BLaER1 treated with 17β-estradiol and CSF1 and Interleukin-3, amounts not matched to agents 10 nM and 100 nM (cell line): ENCODE results near the gene MCM6.
"Not testable (repeated sequence)": the region's sequence is repeated elsewhere in the genome, so short reads cannot be mapped to it uniquely, and the experiment has no call there.

Experiments used
- H3K27ac ChIP-seq, 11 experiments: shearing (Covaris generic); formaldehyde crosslinking; 2 replicates each; pipeline ENCODE4 v1.8.1; 2022
- H3K27me3 ChIP-seq, 11 experiments: shearing (Covaris generic); formaldehyde crosslinking; 2 replicates each; pipeline ENCODE4 v1.8.1; 2022
- H3K36me3 ChIP-seq, 11 experiments: shearing (Covaris generic); formaldehyde crosslinking; 2 replicates each; pipeline ENCODE4 v1.8.1; 2022
- H3K4me1 ChIP-seq, 10 experiments: shearing (Covaris generic); formaldehyde crosslinking; 2 replicates each; pipeline ENCODE4 v1.8.1; 2022
- H3K4me2 ChIP-seq, 11 experiments: shearing (Covaris generic); formaldehyde crosslinking; 2 replicates each; pipeline ENCODE4 v1.8.1; 2022
- H3K4me3 ChIP-seq, 10 experiments: shearing (Covaris generic); formaldehyde crosslinking; 2 replicates each; pipeline ENCODE4 v1.8.1; 2022
- H3K9ac ChIP-seq, 11 experiments: shearing (Covaris generic); formaldehyde crosslinking; 2 replicates each; pipeline ENCODE4 v1.8.1; 2022
- H3K9me3 ChIP-seq, 11 experiments: shearing (Covaris generic); formaldehyde crosslinking; replicated peaks in 1 of 11; 2 replicates each; pipeline ENCODE4 v1.8.1; 2022
- H4K20me1 ChIP-seq, 11 experiments: shearing (Covaris generic); formaldehyde crosslinking; 2 replicates each; pipeline ENCODE4 v1.8.1; 2022
- Cebpa-rat ChIP-seq, 11 experiments: shearing (Covaris generic); IDR thresholded peaks; 2 replicates each; pipeline ENCODE4 v1.8.1; 2022

Gene MCM6

DNA sequence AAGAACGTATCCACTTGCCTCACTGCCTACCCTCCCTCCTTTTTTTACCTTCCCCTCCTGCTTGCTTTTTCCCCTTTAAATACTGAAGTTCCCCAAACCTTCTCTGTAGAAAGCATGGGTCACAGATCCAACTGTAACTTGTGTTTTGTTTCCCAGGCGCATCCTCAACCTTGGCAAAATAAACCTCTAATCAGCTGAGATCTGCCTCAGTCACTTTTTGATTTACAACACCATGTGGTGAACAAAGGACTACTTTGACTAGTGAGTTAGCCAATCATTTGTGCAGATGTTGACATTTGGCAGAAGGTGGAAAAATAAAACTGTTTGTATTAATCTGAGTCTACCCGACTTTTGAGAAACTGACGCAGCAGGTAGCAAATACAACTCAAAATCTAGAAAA, 23.3 kb upstream of the MCM6 start:
- no peak overlapping the region for H3K9ac ChIP-seq
- no peak overlapping the region for H3K4me2 ChIP-seq
- no peaks in the 10 kb centered on the region for H3K9me3 ChIP-seq
- no peak overlapping the region for H3K27ac ChIP-seq
- H3K4me1 ChIP-seq: peaks cover 0 to 3% (median 0%) of the 10 kb centered on the region in 10 experiments; a peak in 1 of 20 replicates
- H4K20me1 ChIP-seq: no peaks in the 10 kb centered on the region
- H3K36me3 ChIP-seq: peaks cover 3 to 48% (median 29%) of the 10 kb centered on the region in 11 experiments; a peak in 20 of 22 replicates
- no peaks in the 10 kb centered on the region for H3K27me3 ChIP-seq
- H3K4me3 ChIP-seq: no peak overlapping the region
- TF ChIP-seq Cebpa-rat (IDR thresholded peaks at IDR 0.05): no peak

DNA sequence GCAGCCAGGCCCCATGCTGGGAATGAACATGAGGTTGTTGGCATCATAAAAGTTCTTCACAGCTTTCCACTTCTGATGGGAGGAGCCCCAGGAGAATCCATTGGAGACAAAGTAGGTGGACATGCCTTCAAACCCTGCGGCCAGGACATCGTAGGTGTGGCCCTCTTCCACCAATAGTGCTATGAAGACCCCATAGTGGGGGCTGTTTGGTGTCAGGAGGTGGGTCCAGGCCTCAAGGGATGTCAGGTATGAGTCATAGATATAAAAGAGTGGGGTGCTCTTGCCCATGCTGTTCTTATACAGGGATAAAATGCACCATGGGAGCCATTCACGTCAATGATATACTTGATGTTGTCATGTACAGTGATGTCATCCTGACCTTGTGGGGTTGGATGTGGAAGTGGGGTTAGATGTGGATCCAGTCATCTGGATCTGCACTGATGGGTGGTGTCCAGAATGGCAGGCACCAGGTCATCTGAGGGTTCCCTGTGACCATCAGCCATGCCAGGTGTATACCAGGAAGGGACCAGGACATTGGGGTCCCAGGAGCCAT, 22.1 kb upstream of the MCM6 start:
- peaks cover 0 to 35% (median 17%) of the 10 kb centered on the region in 11 experiments; a peak in 18 of 22 replicates for H3K36me3 ChIP-seq
- H3K9ac ChIP-seq: no peak overlapping the region
- no peak for TF ChIP-seq Cebpa-rat (IDR thresholded peaks at IDR 0.05)

DNA sequence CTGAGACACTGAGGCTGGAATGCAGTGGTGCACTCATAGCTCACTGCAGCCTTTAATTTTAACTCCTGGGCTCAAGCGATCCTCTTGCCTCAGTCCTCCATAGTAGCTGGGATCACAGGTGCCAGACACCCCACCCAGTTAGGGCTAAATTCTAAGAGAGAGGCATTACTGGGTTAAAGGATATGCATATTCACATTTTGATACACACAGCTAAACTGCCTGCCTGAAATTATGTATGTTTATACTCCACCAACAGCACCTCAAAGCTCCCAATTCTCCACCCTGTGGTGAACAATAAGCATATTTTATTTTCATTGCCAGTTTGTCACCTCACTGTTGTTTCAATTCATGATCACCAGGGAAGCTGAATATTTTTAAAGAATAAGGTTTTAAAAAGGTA, 18.7 kb upstream of the MCM6 start:
- Histone ChIP-seq H3K9ac (no peak overlapping the region), H3K4me3 (no peak overlapping the region), H3K9me3 (peaks cover 0 to 4% (median 0%) of the 10 kb centered on the region in 11 experiments; a peak in 1 of 22 replicates), H3K4me1 (peaks cover 0 to 25% (median 7%) of the 10 kb centered on the region in 10 experiments; a peak in 9 of 20 replicates), H3K36me3 (peaks cover 0 to 16% (median 0%) of the 10 kb centered on the region in 11 experiments; a peak in 11 of 22 replicates), H3K27ac (no peak overlapping the region), H4K20me1 (no peaks in the 10 kb centered on the region), H3K4me2 (no peak overlapping the region), H3K27me3 (no peaks in the 10 kb centered on the region)
- TF ChIP-seq Cebpa-rat (IDR thresholded peaks at IDR 0.05): no peak

More for the DNA sequence above, 22.1 kb upstream of the MCM6 start:
- Histone ChIP-seq H3K4me1 (0 out of 20 replicates have a peak, but pooled peaks cover 0 to 5% (median 0%) of the 10 kb centered on the region in 10 experiments), H3K27ac (no peak overlapping the region), H3K27me3 (no peaks in the 10 kb centered on the region), H3K9me3 (no peaks in the 10 kb centered on the region), H3K4me2 (no peak overlapping the region), H4K20me1 (no peaks in the 10 kb centered on the region), H3K4me3 (no peak overlapping the region)

DNA sequence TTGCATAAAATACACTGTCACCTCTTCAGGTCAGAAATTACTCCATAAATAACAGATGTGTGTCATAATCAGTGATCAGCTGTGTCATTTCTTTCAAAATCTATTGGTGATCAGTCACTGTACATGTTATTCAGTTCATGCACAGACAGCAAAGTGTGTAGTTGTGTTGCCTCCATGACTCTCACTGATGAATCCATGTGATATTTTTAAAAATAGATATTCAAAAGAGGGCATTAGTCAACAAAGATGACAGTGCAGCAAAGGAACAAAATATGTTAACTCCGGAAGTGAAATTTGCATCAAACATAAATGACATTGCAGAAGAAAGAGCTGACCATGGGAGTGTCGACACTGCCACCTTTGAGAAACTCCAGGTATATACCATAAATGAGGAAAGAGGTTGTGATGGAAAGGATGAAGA, 17.1 kb upstream of the MCM6 start:
- H3K27me3 ChIP-seq: no peaks in the 10 kb centered on the region
- H3K9me3 ChIP-seq: peaks cover 7 to 18% (median 12%) of the 10 kb centered on the region in 11 experiments
- H3K4me2 ChIP-seq: peak overlapping the region in 1 of 11 experiments; percentile 7; a peak in 2 of 22 replicates
- H3K4me1 ChIP-seq: peaks cover 6 to 33% (median 12%) of the 10 kb centered on the region in 10 experiments; a peak in 17 of 20 replicates
- no peak for TF ChIP-seq Cebpa-rat (IDR thresholded peaks at IDR 0.05)
- no peak overlapping the region for H3K4me3 ChIP-seq
- peaks cover 0 to 7% (median 0%) of the 10 kb centered on the region in 11 experiments; a peak in 11 of 22 replicates for H3K36me3 ChIP-seq
- H3K27ac ChIP-seq: no peak overlapping the region
- H3K9ac ChIP-seq: no peak overlapping the region
- no peaks in the 10 kb centered on the region for H4K20me1 ChIP-seq

DNA sequence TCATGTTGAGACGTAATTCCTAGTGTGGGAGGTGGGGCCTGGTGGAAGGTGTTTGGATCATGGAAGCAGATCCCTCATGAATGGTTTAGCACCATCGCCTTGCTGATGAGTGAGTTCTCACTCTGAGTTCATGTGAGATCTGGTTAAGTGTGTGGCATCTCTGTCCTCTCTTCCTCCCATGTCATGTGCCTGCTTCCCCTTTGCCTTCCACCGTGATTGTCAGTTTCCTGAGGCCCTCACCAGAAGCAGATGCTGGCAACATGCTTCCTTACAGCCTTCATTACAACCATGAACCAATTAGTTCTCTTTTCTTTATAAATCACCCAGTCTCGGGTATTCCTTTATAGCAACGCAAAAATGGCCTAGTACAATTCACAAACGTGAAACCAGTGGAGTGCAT, 14.6 kb upstream of the MCM6 start:
- Histone ChIP-seq H3K9ac (no peak overlapping the region), H3K27ac (no peak overlapping the region)

DNA sequence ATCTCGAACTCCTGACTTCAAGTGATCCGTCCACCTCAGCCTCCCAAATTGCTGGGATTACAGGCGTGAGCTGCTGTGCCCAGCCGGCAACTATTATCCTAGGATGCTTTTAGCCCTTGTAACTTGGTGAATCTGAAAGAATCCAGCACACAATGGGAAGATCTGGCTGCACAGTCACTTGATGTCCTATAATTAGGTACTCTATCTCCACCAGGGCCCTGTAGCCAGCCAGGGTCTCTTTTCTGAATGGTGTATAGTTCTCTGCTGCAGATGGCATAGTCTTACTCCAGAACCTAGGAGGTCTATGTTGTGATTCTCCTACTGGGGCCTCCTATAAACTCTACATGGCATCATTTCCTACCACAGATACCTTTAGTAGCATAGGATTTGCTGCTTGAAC, 13.9 kb upstream of the MCM6 start:
- Histone ChIP-seq H4K20me1 (no peaks in the 10 kb centered on the region), H3K27ac (no peak overlapping the region), H3K4me1 (peaks cover 6 to 33% (median 12%) of the 10 kb centered on the region in 10 experiments; a peak in 17 of 20 replicates), H3K9me3 (peaks cover 21 to 31% (median 24%) of the 10 kb centered on the region in 11 experiments), H3K4me2 (peak overlapping the region in 2 of 11 experiments; percentile 41 to 47; a peak in 4 of 22 replicates), H3K36me3 (no peaks in the 10 kb centered on the region; a peak in 1 of 22 replicates), H3K9ac (no peak overlapping the region), H3K27me3 (no peaks in the 10 kb centered on the region), H3K4me3 (no peak overlapping the region)
- no peak for TF ChIP-seq Cebpa-rat (IDR thresholded peaks at IDR 0.05)

More for the DNA sequence above, 14.6 kb upstream of the MCM6 start:
- peaks cover 21 to 31% (median 24%) of the 10 kb centered on the region in 11 experiments for H3K9me3 ChIP-seq
- no peak overlapping the region for H3K4me3 ChIP-seq
- H3K4me1 ChIP-seq: peaks cover 6 to 33% (median 12%) of the 10 kb centered on the region in 10 experiments; a peak in 17 of 20 replicates
- TF ChIP-seq Cebpa-rat (IDR thresholded peaks at IDR 0.05): no peak
- no peaks in the 10 kb centered on the region for H3K27me3 ChIP-seq
- H3K4me2 ChIP-seq: peak overlapping the region in 6 of 11 experiments; percentile 4 to 47 (median 28); a peak in 7 of 22 replicates
- no peaks in the 10 kb centered on the region; a peak in 1 of 22 replicates for H3K36me3 ChIP-seq
- no peaks in the 10 kb centered on the region for H4K20me1 ChIP-seq

DNA sequence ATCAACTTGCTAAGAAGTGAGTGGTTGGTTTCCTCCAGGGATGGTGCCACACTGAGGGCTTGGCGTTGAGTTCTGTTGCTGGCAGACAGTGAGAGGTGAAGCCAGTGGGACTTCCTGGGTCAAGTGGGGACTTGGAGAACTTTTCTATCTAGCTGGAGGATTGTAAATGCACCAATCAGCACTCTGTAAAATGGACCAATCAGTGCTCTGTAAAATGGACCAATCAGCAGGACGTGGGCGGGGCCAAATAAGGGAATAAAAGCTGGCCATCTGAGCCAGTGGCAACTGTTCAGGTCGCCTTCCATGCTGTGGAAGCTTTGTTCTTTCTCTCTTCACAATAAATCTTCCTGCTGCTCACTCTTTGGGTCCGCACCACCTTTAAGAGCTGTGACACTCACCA, 12.3 kb upstream of the MCM6 start:
- H3K4me3 ChIP-seq, H4K20me1 ChIP-seq, H3K27ac ChIP-seq, H3K4me2 ChIP-seq, H3K9ac ChIP-seq, H3K36me3 ChIP-seq, H3K27me3 ChIP-seq: not testable (repeated sequence)
- peaks cover 6 to 33% (median 12%) of the 10 kb centered on the region in 10 experiments; a peak in 17 of 20 replicates for H3K4me1 ChIP-seq
- H3K9me3 ChIP-seq: peaks cover 21 to 31% (median 24%) of the 10 kb centered on the region in 11 experiments

DNA sequence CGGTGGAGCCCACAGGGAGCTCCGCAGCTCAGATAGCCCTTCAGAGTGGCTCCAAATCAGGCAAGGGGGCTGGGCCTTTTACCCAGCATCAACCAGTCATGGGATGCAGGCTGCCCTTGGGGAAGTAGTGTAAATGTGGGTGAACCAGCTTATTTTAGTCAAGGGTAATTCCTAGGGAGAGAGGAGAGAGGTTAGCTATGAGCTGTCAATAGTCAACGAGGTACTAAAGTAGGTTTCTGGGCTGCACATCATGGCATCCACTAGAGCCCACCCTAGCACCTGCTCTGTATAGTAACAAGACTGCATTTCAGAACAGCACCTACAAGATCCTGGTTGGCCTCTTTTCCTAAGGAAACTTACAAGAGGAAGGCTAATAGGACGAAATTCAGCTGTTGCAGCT, 9.5 kb upstream of the MCM6 start:
- peaks cover 21 to 31% (median 24%) of the 10 kb centered on the region in 11 experiments for H3K9me3 ChIP-seq
- TF ChIP-seq Cebpa-rat (IDR thresholded peaks at IDR 0.05): no peak
- no peaks in the 10 kb centered on the region for H4K20me1 ChIP-seq
- no peak overlapping the region for H3K27ac ChIP-seq
- H3K27me3 ChIP-seq: no peaks in the 10 kb centered on the region
- H3K4me2 ChIP-seq: no peak overlapping the region
- peaks cover 5 to 16% (median 8%) of the 10 kb centered on the region in 10 experiments; a peak in 17 of 20 replicates for H3K4me1 ChIP-seq
- H3K36me3 ChIP-seq: no peaks in the 10 kb centered on the region; a peak in 1 of 22 replicates
- no peak overlapping the region for H3K9ac ChIP-seq
- no peak overlapping the region for H3K4me3 ChIP-seq

DNA sequence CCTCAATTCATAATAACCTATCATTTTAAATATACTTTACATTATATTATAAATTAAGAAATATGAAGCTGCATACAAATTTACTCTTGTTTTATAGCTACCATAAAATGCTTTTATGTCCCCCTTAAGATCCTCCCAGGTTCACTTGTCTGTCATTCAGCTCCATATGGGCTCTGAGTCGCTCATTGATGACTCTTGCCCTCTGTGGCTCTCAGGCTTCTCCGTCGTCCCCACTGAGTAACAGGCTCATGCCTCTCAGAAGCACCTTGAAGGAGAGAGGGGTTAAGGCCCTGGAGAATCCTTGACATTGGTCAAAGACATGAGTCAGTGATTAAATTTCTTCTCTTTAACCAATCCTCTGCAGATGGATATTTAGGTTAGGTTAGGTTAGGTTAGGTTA, 6.2 kb upstream of the MCM6 start:
- no peak overlapping the region for H3K4me2 ChIP-seq
- H3K9me3 ChIP-seq: peaks cover under 1 to 6% (median 3%) of the 10 kb centered on the region in 11 experiments; a peak in 19 of 22 replicates
- H3K4me3 ChIP-seq: no peak overlapping the region
- TF ChIP-seq Cebpa-rat (IDR thresholded peaks at IDR 0.05): no peak
- no peak overlapping the region for H3K27ac ChIP-seq
- H4K20me1 ChIP-seq: no peaks in the 10 kb centered on the region
- no peaks in the 10 kb centered on the region for H3K27me3 ChIP-seq
- H3K9ac ChIP-seq: no peak overlapping the region
- no peaks in the 10 kb centered on the region for H3K36me3 ChIP-seq
- H3K4me1 ChIP-seq: peaks cover 0 to 2% (median 0%) of the 10 kb centered on the region in 10 experiments; a peak in 1 of 20 replicates

DNA sequence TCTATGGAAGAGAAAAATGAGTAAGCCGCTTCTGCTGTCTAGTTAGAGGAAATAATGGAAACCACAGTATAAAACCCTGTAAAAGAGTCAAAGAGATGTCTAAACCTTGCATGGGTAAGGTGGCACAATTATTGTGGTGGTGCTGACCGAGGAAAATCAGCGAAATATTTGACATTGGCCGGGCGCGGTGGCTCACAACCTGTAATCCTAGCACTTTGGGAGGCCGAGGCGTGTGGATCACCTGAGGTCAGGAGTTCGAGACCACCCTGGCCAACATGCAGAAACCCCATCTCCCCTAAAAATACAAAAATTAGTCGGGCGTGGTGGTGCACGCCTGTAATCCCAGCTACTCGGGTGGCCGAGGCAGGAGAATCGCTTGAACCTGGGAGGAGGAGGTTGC, 527 bp upstream of the MCM6 start:
- peaks cover 0 to 30% (median 18%) of the 10 kb centered on the region in 11 experiments; a peak in 9 of 22 replicates for H4K20me1 ChIP-seq
- peak overlapping the region; percentile 81 to 95 (median 88) for H3K4me3 ChIP-seq
- H3K9me3 ChIP-seq, H3K27me3 ChIP-seq: not testable (repeated sequence)
- H3K4me2 ChIP-seq: peak overlapping the region; percentile 60 to 97 (median 85)
- peaks cover 5 to 35% (median 18%) of the 10 kb centered on the region in 11 experiments; a peak in 18 of 22 replicates for H3K36me3 ChIP-seq
- H3K9ac ChIP-seq: peak overlapping the region; percentile 53 to 96 (median 95); a peak in 21 of 22 replicates
- H3K4me1 ChIP-seq: peaks cover 17 to 34% (median 27%) of the 10 kb centered on the region in 10 experiments
- peak overlapping the region in 9 of 11 experiments; percentile 92 to 96 (median 95); a peak in 16 of 22 replicates for H3K27ac ChIP-seq
